Measurements from ENCODE around the gene TNNI3K. TPM values are rescaled to one million over a fixed set of nuclear protein-coding genes. Genes with fewer than 3 reads are reported as not detected.

TNNI3K gene
- total RNA-seq, 4 donors from 2014 or later, result 0.73 to 2.0 TPM; not detected in 2

GRCh38 chr1:74236440-74236839, 1.3 kb downstream of the TNNI3K start:
- 94% methylated on average over 3 of the region's 3 CpGs for WGBS, 2 donors
- Histone ChIP-seq H3K9me3 (no peaks in the 10 kb centered on the region), H3K4me1 (no peaks in the 10 kb centered on the region), H3K4me3 (replicated peaks in 1 of 3) (no peak overlapping the region), H3K36me3 (no peaks in the 10 kb centered on the region), H3K27ac (no peak overlapping the region), H3K27me3 (no peaks in the 10 kb centered on the region)
- no peak for DNase-seq
- intact Hi-C loops (cut with DNase I), result no loop called here
- TF ChIP-seq POLR2A (IDR thresholded peaks at IDR 0.05), result no peak
- no peak for TF ChIP-seq CTCF (IDR thresholded peaks at IDR 0.05)

GRCh38 chr1:74237035-74237434, 1.8 kb downstream of the TNNI3K start:
- no peak for TF ChIP-seq POLR2A (IDR thresholded peaks at IDR 0.05)
- Histone ChIP-seq H3K4me1 (no peaks in the 10 kb centered on the region), H3K4me3 (replicated peaks in 1 of 3) (no peak overlapping the region), H3K36me3 (no peaks in the 10 kb centered on the region), H3K9me3 (no peaks in the 10 kb centered on the region), H3K27ac (no peak overlapping the region), H3K27me3 (no peaks in the 10 kb centered on the region)
- WGBS, 2 donors, result 80 to 86% methylated on average over 1 of the region's 1 CpG
- intact Hi-C loops (cut with DNase I), result no loop called here
- no peak for DNase-seq

GRCh38 chr1:74237787-74238186, 2.6 kb downstream of the TNNI3K start:
- Histone ChIP-seq H3K4me1 (no peaks in the 10 kb centered on the region), H3K4me3 (replicated peaks in 1 of 3) (no peak overlapping the region), H3K9me3 (no peaks in the 10 kb centered on the region), H3K27me3 (no peaks in the 10 kb centered on the region), H3K27ac (no peak overlapping the region), H3K36me3 (no peaks in the 10 kb centered on the region)
- 96 to 97% methylated on average over 4 of the region's 4 CpGs for WGBS, 2 donors
- intact Hi-C loops (cut with DNase I), result no loop called here
- DNase-seq, result no peak
- TF ChIP-seq POLR2A (IDR thresholded peaks at IDR 0.05), result no peak
- no peak for TF ChIP-seq CTCF (IDR thresholded peaks at IDR 0.05)

- TF ChIP-seq CTCF (IDR thresholded peaks at IDR 0.05), result no peak
- no peak for TF ChIP-seq POLR2A (IDR thresholded peaks at IDR 0.05)
- intact Hi-C loops (cut with DNase I), result no loop called here
- Histone ChIP-seq H3K27ac (no peak overlapping the region), H3K9me3 (no peaks in the 10 kb centered on the region), H3K27me3 (no peaks in the 10 kb centered on the region), H3K36me3 (no peaks in the 10 kb centered on the region), H3K4me3 (replicated peaks in 1 of 3) (no peak overlapping the region), H3K4me1 (no peaks in the 10 kb centered on the region)
- WGBS, 2 donors, result 13 to 20% methylated on average over 2 of the region's 2 CpGs
- DNase-seq, result no peak
Measured at GRCh38 chr1:74245168-74245772, 10.1 kb downstream of the TNNI3K start.

GRCh38 chr1:74246315-74246714, 11.1 kb downstream of the TNNI3K start:
- intact Hi-C loops (cut with DNase I), result no loop called here
- Histone ChIP-seq H3K4me3 (replicated peaks in 1 of 3) (no peak overlapping the region), H3K27ac (no peak overlapping the region), H3K27me3 (no peaks in the 10 kb centered on the region), H3K4me1 (no peaks in the 10 kb centered on the region), H3K36me3 (no peaks in the 10 kb centered on the region), H3K9me3 (no peaks in the 10 kb centered on the region)
- TF ChIP-seq CTCF (IDR thresholded peaks at IDR 0.05) (no peak), POLR2A (IDR thresholded peaks at IDR 0.05) (no peak)
- DNase-seq, result no peak
- 86 to 87% methylated on average over 2 of the region's 2 CpGs for WGBS, 2 donors

Measured in thyroid gland (tissue), 4 donors.